CD14-positive monocyte (primary cell): ENCODE measurements around the gene GP1BA. TPM values are rescaled to one million over a fixed set of nuclear protein-coding genes. Genes with fewer than 3 reads are reported as not detected.

Source experiments
- DNase-seq, 3 donors: peaks; one replicate each; pipeline ENCODE4 v3.0.0-alpha.2; 2011 to 2022
- H2AFZ ChIP-seq: 2 replicates; pipeline ENCODE4 v1.6.0; 2012; ENCODE audit warnings: mild to moderate bottlenecking, low read depth, low read length, inconsistent platforms; ENCODE audit not compliant: insufficient read depth, poor library complexity, severe bottlenecking
- H3K27ac ChIP-seq, 2 donors: 1 replicate in 1 of 2; 2 replicates in 1 of 2; pipeline ENCODE4 v1.5.1; 2012 to 2013; ENCODE audit warnings: low read length in 2 of 2, control low read depth in 1 of 2, inconsistent platforms in 1 of 2, low read depth in 1 of 2, mild to moderate bottlenecking in 1 of 2
- H3K27me3 ChIP-seq, 2 donors: one replicate each; pipeline versions ENCODE4 v1.6.0 to v1.6.1; 2011 to 2013; ENCODE audit warnings: low read length in 2 of 2; ENCODE audit not compliant: control insufficient read depth in 2 of 2, insufficient read depth in 2 of 2
- H3K36me3 ChIP-seq, 2 donors: replicated peaks in 1 of 2; 1 replicate in 1 of 2; 2 replicates in 1 of 2; pipeline versions ENCODE4 v1.5.1 to v1.6.1; 2012 to 2013; ENCODE audit warnings: low read length in 2 of 2, control low read depth in 1 of 2, inconsistent platforms in 1 of 2, mild to moderate bottlenecking in 1 of 2; ENCODE audit not compliant: insufficient read depth in 2 of 2, control insufficient read depth in 1 of 2
- H3K4me1 ChIP-seq, 2 donors: 1 replicate in 1 of 2; 2 replicates in 1 of 2; pipeline versions ENCODE4 v1.5.1 to v1.6.1; 2012 to 2013; ENCODE audit warnings: low read length in 2 of 2, control low read depth in 1 of 2, inconsistent platforms in 1 of 2, mild to moderate bottlenecking in 1 of 2, moderate library complexity in 1 of 2; ENCODE audit not compliant: insufficient read depth in 2 of 2, control insufficient read depth in 1 of 2
- H3K4me2 ChIP-seq: replicated peaks from 2 replicates; pipeline ENCODE3; 2012; ENCODE audit warnings: low read length, moderate library complexity, mild to moderate bottlenecking; ENCODE audit not compliant: poor library complexity, severe bottlenecking; ENCODE audit errors: extremely low read depth
- H3K4me3 ChIP-seq, 3 experiments: fragments of 200-600 bp in 1 of 3; sonication (generic) in 1 of 3; replicated peaks in 1 of 3; 1 replicate in 2 of 3; 2 replicates in 1 of 3; pipeline ENCODE4 v1.5.1; 2011 to 2013; ENCODE audit warnings: low read length in 3 of 3, mild to moderate bottlenecking in 3 of 3, control low read depth in 2 of 3, low read depth in 2 of 3, inconsistent platforms in 1 of 3, moderate library complexity in 1 of 3
- H3K79me2 ChIP-seq: 2 replicates; pipeline ENCODE4 v1.6.0; 2012; ENCODE audit warnings: mild to moderate bottlenecking, control low read depth, inconsistent platforms, low read length, moderate library complexity; ENCODE audit not compliant: insufficient read depth
- H3K9ac ChIP-seq: 2 replicates; pipeline ENCODE4 v1.6.0; 2017; ENCODE audit warnings: low read length, mild to moderate bottlenecking; ENCODE audit not compliant: insufficient read depth, poor library complexity, severe bottlenecking
- H3K9me3 ChIP-seq, 2 donors: replicated peaks in 1 of 2; 1 replicate in 1 of 2; 2 replicates in 1 of 2; pipeline versions ENCODE4 v1.5.1 to v1.6.1; 2012 to 2013; ENCODE audit warnings: low read length in 2 of 2, control low read depth in 1 of 2; ENCODE audit not compliant: control insufficient read depth in 1 of 2, insufficient read depth in 1 of 2
- H4K20me1 ChIP-seq: 2 replicates; pipeline ENCODE4 v1.6.0; 2012; ENCODE audit warnings: mild to moderate bottlenecking, low read length, control low read depth, moderate library complexity; ENCODE audit not compliant: insufficient read depth
- H3K27ac Mint-ChIP-seq, 7 donors: one replicate each; pipeline ENCODE4 v1.8.0; 2020; ENCODE audit warnings: mild to moderate bottlenecking in 7 of 7, mixed read lengths in 7 of 7, moderate library complexity in 6 of 7, inconsistent platforms in 2 of 7
- H3K27me3 Mint-ChIP-seq, 3 donors: one replicate each; pipeline ENCODE4 v1.8.0; 2021 to 2022; ENCODE audit warnings: low read depth in 3 of 3, mild to moderate bottlenecking in 3 of 3, mixed read lengths in 3 of 3, moderate library complexity in 3 of 3, inconsistent platforms in 1 of 3
- H3K36me3 Mint-ChIP-seq, 2 donors: one replicate each; pipeline ENCODE4 v1.8.0; 2020; ENCODE audit warnings: mixed read lengths in 2 of 2, inconsistent platforms in 1 of 2, mild to moderate bottlenecking in 1 of 2
- H3K4me1 Mint-ChIP-seq: one replicate; pipeline ENCODE4 v1.8.0; 2020; ENCODE audit warnings: mild to moderate bottlenecking, mixed read lengths
- H3K4me3 Mint-ChIP-seq, 2 donors: one replicate each; pipeline ENCODE4 v1.8.0; 2020; ENCODE audit warnings: mild to moderate bottlenecking in 2 of 2, mixed read lengths in 2 of 2, moderate library complexity in 1 of 2
- H3K9me3 Mint-ChIP-seq, 7 donors: one replicate each; pipeline ENCODE4 v1.8.0; 2020 to 2022; ENCODE audit warnings: mixed read lengths in 7 of 7, mild to moderate bottlenecking in 6 of 7, moderate library complexity in 6 of 7, inconsistent platforms in 2 of 7
- CTCF ChIP-seq: fragments of 200-600 bp; IDR thresholded peaks from one replicate; pipeline ENCODE4 v1.8.0; 2022; ENCODE audit warnings: antibody characterized with exemption, mild to moderate bottlenecking
- WGBS: methylation state at CpG from one replicate; pipeline ENCODE4 v1.1.5; 2013; ENCODE audit warnings: missing lambda C conversion rate; ENCODE audit not compliant: insufficient coverage; 5-methylcytosine and 5-hydroxymethylcytosine counted together
- intact Hi-C, 2 donors: fragments of 100-400 bp; cut with micrococcal nuclease; formaldehyde crosslinking; loops; one replicate each; pipeline versions ENCODE4 v1.15.0 to v1.15.1; 2023
- polyA plus RNA-seq, 3 donors: library from polyadenylated mRNA; depleted of rRNA in 1 of 3; unstranded in 2 of 3; stranded (reverse) in 1 of 3; fragments of 300-500 nt in 2 of 3; fragments of >200 nt in 1 of 3; fragmentation: Illumina TruSeq in 2 of 3; gene quantifications; 1 replicate in 2 of 3; 2 replicates in 1 of 3; pipeline ENCODE4 v1.2.3, GENCODE V29; 2012 to 2021

The GP1BA gene
- polyA plus RNA-seq, 3 donors: 0.24 to 0.29 TPM; not detected in 1

GRCh38 chr17:4968486-4969046 is 36.5 kb downstream of the GP1BA start:
- H3K27me3 ChIP-seq: no peaks in the 10 kb centered on the region
- peak overlapping the region; percentile 100 for H3K4me2 ChIP-seq
- no peak for DNase-seq
- peaks cover 44% of the 10 kb centered on the region for H3K79me2 ChIP-seq
- Mint-ChIP-seq H3K36me3 (peaks cover 52 to 58% of the 10 kb centered on the region in 2 donors), H3K27ac (peak overlapping the region in 2 of 7 donors; percentile 20 to 66), H3K4me1 (peaks cover 43% of the 10 kb centered on the region), H3K9me3 (peaks cover 0 to 2% (median 0%) of the 10 kb centered on the region in 7 donors), H3K4me3 (no peak overlapping the region), H3K27me3 (peaks cover 0 to 4% (median 2%) of the 10 kb centered on the region in 3 donors)
- intact Hi-C loops: no loop called here
- peak overlapping the region; percentile 88 for H2AFZ ChIP-seq
- peaks cover 34 to 42% of the 10 kb centered on the region in 2 donors for H3K36me3 ChIP-seq
- H3K4me3 ChIP-seq: peak overlapping the region; percentile 46 to 99 (median 67)
- H3K4me1 ChIP-seq: peaks cover 48 to 69% of the 10 kb centered on the region in 2 donors
- peak overlapping the region; percentile 94 to 96 for H3K27ac ChIP-seq
- 69% methylated on average over 18 of the region's 23 CpGs for WGBS
- H3K9me3 ChIP-seq: no peaks in the 10 kb centered on the region
- H3K9ac ChIP-seq: peak overlapping the region; percentile 71
- TF ChIP-seq CTCF: no peak
- H4K20me1 ChIP-seq: peaks cover 3% of the 10 kb centered on the region

DNA sequence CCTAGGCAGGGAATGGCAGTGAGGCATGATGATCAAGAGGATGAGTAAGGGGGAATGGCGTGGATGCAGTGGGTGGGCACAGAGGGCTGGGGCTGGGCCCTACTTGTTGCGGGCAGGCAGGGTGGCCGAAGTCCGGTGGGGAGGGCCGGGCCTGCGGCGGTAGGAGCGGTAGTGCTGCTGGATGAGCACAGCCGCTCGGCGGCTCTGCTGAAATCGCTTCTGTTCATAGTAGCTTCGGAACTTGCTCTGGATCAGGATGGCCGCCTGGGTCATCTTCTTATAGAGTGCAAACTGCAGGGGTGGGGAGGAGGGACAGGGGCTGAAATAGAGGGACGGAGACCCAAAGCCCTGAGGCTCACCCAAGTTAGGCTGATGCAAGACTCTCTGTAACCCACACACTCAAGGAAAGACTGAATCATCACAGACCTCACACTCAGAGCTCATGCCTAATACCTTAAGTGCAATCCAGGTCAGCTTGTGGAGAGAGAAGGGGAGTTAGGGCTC is 37.0 kb downstream of the GP1BA start:
- Histone ChIP-seq H3K27ac (peak overlapping the region in 1 of 2 donors; percentile 94), H3K27me3 (no peaks in the 10 kb centered on the region), H3K4me2 (peak overlapping the region; percentile 100), H3K79me2 (peaks cover 44% of the 10 kb centered on the region), H4K20me1 (peaks cover 6% of the 10 kb centered on the region), H3K4me3 (peak overlapping the region in 1 of 3 experiments; percentile 99), H3K4me1 (peaks cover 54 to 69% of the 10 kb centered on the region in 2 donors), H3K9ac (no peak overlapping the region), H3K9me3 (no peaks in the 10 kb centered on the region), H2AFZ (no peak overlapping the region), H3K36me3 (peaks cover 36 to 46% of the 10 kb centered on the region in 2 donors)
- Mint-ChIP-seq H3K27me3 (peaks cover 0 to 3% (median 2%) of the 10 kb centered on the region in 3 donors), H3K4me3 (peak overlapping the region in 1 of 2 donors; percentile 10), H3K36me3 (peaks cover 57 to 63% of the 10 kb centered on the region in 2 donors), H3K9me3 (peaks cover 0 to 2% (median 0%) of the 10 kb centered on the region in 7 donors), H3K4me1 (peaks cover 43% of the 10 kb centered on the region), H3K27ac (peak overlapping the region in 4 of 7 donors; percentile 2 to 66 (median 42))
- intact Hi-C loops: no loop called here
- DNase-seq: peak in 1 of 3 donors; percentile 48
- WGBS: over 99% methylated on average over 12 of the region's 15 CpGs
- TF ChIP-seq CTCF: no peak
